Activated CD8-positive, alpha-beta T cell treated with anti-CD3 and anti-CD28 coated beads, Interleukin-2, amount 10 ng/mL, durations not matched to agents 7 days and 5 days (primary cell): ENCODE measurements around the gene IKZF5. TPM values are rescaled to one million over a fixed set of nuclear protein-coding genes. Genes with fewer than 3 reads are reported as not detected.

Experiments
- ATAC-seq: fragments of 150-1000 bp; cut with Tn5 transposase; one replicate; pipeline ENCODE4 v1.10.0; 2021; ENCODE audit warnings: moderate library complexity
- CTCF ChIA-PET: fragments of 350-600 bp; sonication (Branson Sonifier 250); formaldehyde crosslinking; loops from one replicate; lab custom pipeline; 2021; ENCODE audit warnings: antibody characterized with exemption; lab: Charles Lee
- POLR2A ChIA-PET: fragments of 350-600 bp; sonication (Branson Sonifier 250); formaldehyde crosslinking; loops from one replicate; lab custom pipeline; 2021; ENCODE audit warnings: antibody characterized with exemption; lab: Charles Lee
- DNase-seq: peaks from one replicate; pipeline ENCODE4 v3.0.0-alpha.2; 2020
- H3K27ac Mint-ChIP-seq: one replicate; pipeline ENCODE4 v1.8.0; 2021; ENCODE audit warnings: mild to moderate bottlenecking, mixed read lengths
- H3K27me3 Mint-ChIP-seq: one replicate; pipeline ENCODE4 v1.8.0; 2021; ENCODE audit warnings: low read depth, mixed read lengths
- H3K36me3 Mint-ChIP-seq: one replicate; pipeline ENCODE4 v1.8.0; 2021; ENCODE audit warnings: low read depth, mixed read lengths
- H3K4me1 Mint-ChIP-seq: one replicate; pipeline ENCODE4 v1.8.0; 2021; ENCODE audit warnings: low read depth, mixed read lengths
- H3K4me3 Mint-ChIP-seq: one replicate; pipeline ENCODE4 v1.8.0; 2021; ENCODE audit warnings: mild to moderate bottlenecking, mixed read lengths
- H3K9me3 Mint-ChIP-seq: one replicate; pipeline ENCODE4 v1.8.0; 2022; ENCODE audit warnings: mixed read lengths; ENCODE audit not compliant: insufficient read depth
- total RNA-seq, 2 experiments: library from RNA; stranded (reverse); gene quantifications; one replicate each; pipeline ENCODE4 v1.2.3, GENCODE V29; 2021

The IKZF5 gene
- total RNA-seq, 2 experiments from 2014 or later = 12.1 to 12.5 TPM

- DNase-seq (no peak), ATAC-seq (no peak)
- Mint-ChIP-seq H3K36me3 (peaks cover 6% of the 10 kb centered on the region), H3K9me3 (no peaks in the 10 kb centered on the region), H3K27me3 (no peaks in the 10 kb centered on the region), H3K27ac (no peak overlapping the region), H3K4me3 (no peak overlapping the region), H3K4me1 (peaks cover 8% of the 10 kb centered on the region)
- POLR2A ChIA-PET = no interaction called here
- CTCF ChIA-PET = interaction anchor here (1.4 to 2.3 kb wide), 3 partner anchors 8 to 13 kb away, joined by 5 to 9 read pairs (median 5); no protein-coding TSS in a partner anchor
Observed at GRCh38 chr10:123034332-123034731, 25.7 kb upstream of the IKZF5 start.

- Mint-ChIP-seq H3K36me3 (peaks cover 4% of the 10 kb centered on the region), H3K4me1 (no peaks in the 10 kb centered on the region), H3K27me3 (no peaks in the 10 kb centered on the region), H3K4me3 (no peak overlapping the region), H3K27ac (no peak overlapping the region), H3K9me3 (no peaks in the 10 kb centered on the region)
- ChIA-PET CTCF (interaction anchor here (1.1 kb wide), 1 partner anchor 10 kb away, joined by 5 read pairs; no protein-coding TSS in a partner anchor), POLR2A (no interaction called here)
- DNase-seq (no peak), ATAC-seq (no peak)
Observed at GRCh38 chr10:123031124-123031523, 22.5 kb upstream of the IKZF5 start.

- CTCF ChIA-PET = interaction anchor here (1.3 kb wide), 1 partner anchor 15 kb away, joined by 4 read pairs; no protein-coding TSS in a partner anchor
- Mint-ChIP-seq H3K27ac (no peak overlapping the region), H3K4me3 (no peak overlapping the region), H3K27me3 (no peaks in the 10 kb centered on the region), H3K9me3 (no peaks in the 10 kb centered on the region), H3K4me1 (peaks cover 4% of the 10 kb centered on the region), H3K36me3 (no peaks in the 10 kb centered on the region)
- ATAC-seq = no peak
- no peak for DNase-seq
- POLR2A ChIA-PET = no interaction called here
Observed at GRCh38 chr10:123027861-123028260, 19.3 kb upstream of the IKZF5 start.

- Mint-ChIP-seq H3K27me3 (no peaks in the 10 kb centered on the region), H3K4me1 (peaks cover 4% of the 10 kb centered on the region), H3K9me3 (no peaks in the 10 kb centered on the region), H3K27ac (no peak overlapping the region), H3K4me3 (no peak overlapping the region), H3K36me3 (no peaks in the 10 kb centered on the region)
- CTCF ChIA-PET = no interaction called here
- no peak for DNase-seq
- no peak for ATAC-seq
- POLR2A ChIA-PET = no interaction called here
Observed at GRCh38 chr10:123026302-123026701, 17.7 kb upstream of the IKZF5 start.

- no peaks in the 10 kb centered on the region for H3K9me3 Mint-ChIP-seq
- H3K27ac Mint-ChIP-seq = no peak overlapping the region
- H3K36me3 Mint-ChIP-seq = no peaks in the 10 kb centered on the region
- H3K27me3 Mint-ChIP-seq = no peaks in the 10 kb centered on the region
- H3K4me3 Mint-ChIP-seq = no peak overlapping the region
- ChIA-PET CTCF (interaction anchor here (1.8 to 2.1 kb wide), 2 partner anchors 8 to 19 kb away, joined by 5 to 12 read pairs; no protein-coding TSS in a partner anchor), POLR2A (no interaction called here)
- no peak for DNase-seq
- ATAC-seq = no peak
- H3K4me1 Mint-ChIP-seq = peaks cover 4% of the 10 kb centered on the region
Observed at GRCh38 chr10:123024540-123024939, 15.9 kb upstream of the IKZF5 start.

GRCh38 chr10:123021517-123021916, 12.9 kb upstream of the IKZF5 start:
- peaks cover 4% of the 10 kb centered on the region for H3K9me3 Mint-ChIP-seq
- H3K36me3 Mint-ChIP-seq = no peaks in the 10 kb centered on the region
- no peaks in the 10 kb centered on the region for H3K27me3 Mint-ChIP-seq
- no peak for ATAC-seq
- ChIA-PET POLR2A (interaction anchor here (1.0 kb wide), 1 partner anchor 68 kb away, joined by 3 read pairs; no protein-coding TSS in a partner anchor), CTCF (interaction anchor here (0.9 to 4.3 kb wide), 12 partner anchors 9 to 359 kb away, joined by 3 to 26 read pairs (median 4); no protein-coding TSS in a partner anchor)
- peaks cover 4% of the 10 kb centered on the region for H3K4me1 Mint-ChIP-seq
- no peak for DNase-seq
- no peak overlapping the region for H3K27ac Mint-ChIP-seq
- no peak overlapping the region for H3K4me3 Mint-ChIP-seq

GRCh38 chr10:123019941-123020703, 11.5 kb upstream of the IKZF5 start:
- ATAC-seq = no peak
- POLR2A ChIA-PET = interaction anchor here (0.7 kb wide), 1 partner anchor 12 kb away, joined by 3 read pairs; no protein-coding TSS in a partner anchor
- peaks cover 4% of the 10 kb centered on the region for H3K9me3 Mint-ChIP-seq

GRCh38 chr10:123019264-123019663, 10.7 kb upstream of the IKZF5 start:
- no peak for DNase-seq
- no peak for ATAC-seq
- Mint-ChIP-seq H3K4me1 (peaks cover 2% of the 10 kb centered on the region), H3K9me3 (peaks cover 4% of the 10 kb centered on the region), H3K27ac (no peak overlapping the region), H3K4me3 (no peak overlapping the region), H3K27me3 (no peaks in the 10 kb centered on the region), H3K36me3 (no peaks in the 10 kb centered on the region)
- POLR2A ChIA-PET = interaction anchor here (0.7 kb wide), 1 partner anchor 11 kb away, joined by 3 read pairs; no protein-coding TSS in a partner anchor
- CTCF ChIA-PET = interaction anchor here (0.9 to 4.3 kb wide), 3 partner anchors 9 to 24 kb away, joined by 4 to 26 read pairs (median 5); no protein-coding TSS in a partner anchor

More at GRCh38 chr10:123019941-123020703, 11.5 kb upstream of the IKZF5 start:
- DNase-seq = no peak
- CTCF ChIA-PET = interaction anchor here (0.9 to 4.3 kb wide), 3 partner anchors 10 to 23 kb away, joined by 4 to 26 read pairs (median 5); no protein-coding TSS in a partner anchor
- Mint-ChIP-seq H3K27ac (no peak overlapping the region), H3K36me3 (no peaks in the 10 kb centered on the region), H3K4me3 (no peak overlapping the region), H3K27me3 (no peaks in the 10 kb centered on the region), H3K4me1 (peaks cover 4% of the 10 kb centered on the region)

GRCh38 chr10:123018531-123018930, 9.9 kb upstream of the IKZF5 start:
- Mint-ChIP-seq H3K27ac (no peak overlapping the region), H3K4me3 (no peak overlapping the region), H3K27me3 (no peaks in the 10 kb centered on the region), H3K9me3 (peaks cover 4% of the 10 kb centered on the region), H3K4me1 (no peaks in the 10 kb centered on the region), H3K36me3 (no peaks in the 10 kb centered on the region)
- POLR2A ChIA-PET = no interaction called here
- no peak for ATAC-seq
- no peak for DNase-seq
- CTCF ChIA-PET = no interaction called here

GRCh38 chr10:123017421-123018165, 9.0 kb upstream of the IKZF5 start:
- POLR2A ChIA-PET = no interaction called here
- Mint-ChIP-seq H3K27me3 (no peaks in the 10 kb centered on the region), H3K4me1 (no peaks in the 10 kb centered on the region), H3K4me3 (no peak overlapping the region), H3K9me3 (peaks cover 4% of the 10 kb centered on the region), H3K27ac (no peak overlapping the region), H3K36me3 (peaks cover 2% of the 10 kb centered on the region)
- DNase-seq (no peak), ATAC-seq (no peak)
- CTCF ChIA-PET = no interaction called here

- Mint-ChIP-seq H3K4me1 (no peaks in the 10 kb centered on the region), H3K9me3 (peaks cover 4% of the 10 kb centered on the region), H3K36me3 (peaks cover 4% of the 10 kb centered on the region), H3K4me3 (no peak overlapping the region), H3K27ac (no peak overlapping the region), H3K27me3 (no peaks in the 10 kb centered on the region)
- no peak for DNase-seq
- CTCF ChIA-PET = interaction anchor here (1.3 kb wide), 1 partner anchor 9 kb away, joined by 5 read pairs; no protein-coding TSS in a partner anchor
- POLR2A ChIA-PET = no interaction called here
- no peak for ATAC-seq
Observed at GRCh38 chr10:123016228-123016627, 7.6 kb upstream of the IKZF5 start.
